Endothelial cell of umbilical vein (primary cell): ENCODE results near the gene ERGIC1.

Source experiments
- EZH2 ChIP-seq: IDR thresholded peaks from 2 replicates; pipeline ENCODE4 v1.6.1; 2012; ENCODE audit warnings: borderline replicate concordance, low read depth, mild to moderate bottlenecking, moderate library complexity, low read length, inconsistent platforms; ENCODE audit not compliant: severe bottlenecking
- POLR2A ChIP-seq: IDR thresholded peaks from 2 replicates; pipeline ENCODE4 v1.6.1; 2012; ENCODE audit warnings: low read depth, mild to moderate bottlenecking, control low read depth, low read length
- TF ChIP-seq, protein P1 (sequence below), 2 donors: IDR thresholded peaks; 1 replicate in 1 of 2; 2 replicates in 1 of 2; pipeline ENCODE4 v1.5.1; 2011; ENCODE audit warnings: low read length in 2 of 2, mild to moderate bottlenecking in 2 of 2, moderate library complexity in 2 of 2, control low read depth in 1 of 2, inconsistent platforms in 1 of 2, low read depth in 1 of 2; ENCODE audit not compliant: insufficient read depth in 1 of 2; ENCODE audit errors: extremely low read depth in 1 of 2

DNA sequence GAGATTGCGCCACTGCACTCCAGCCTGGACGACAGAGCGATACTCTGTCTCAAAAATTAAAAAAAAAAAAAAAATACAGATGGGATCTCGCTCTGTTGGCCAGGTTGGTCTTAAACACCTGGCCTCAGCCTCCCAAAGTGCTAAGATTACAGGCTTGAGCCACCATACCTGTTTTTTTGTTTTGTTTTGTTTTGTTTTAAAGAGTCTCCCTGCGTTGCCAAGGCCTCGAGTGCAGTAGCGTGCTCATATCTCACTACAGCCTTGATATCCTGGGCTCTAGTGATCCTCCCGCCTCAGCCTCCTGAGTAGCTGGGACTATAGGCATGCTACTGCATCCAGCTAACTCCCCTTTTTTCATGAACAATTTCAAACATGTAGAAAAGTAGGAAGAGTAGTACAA is 156.7 kb downstream of the ERGIC1 start:
- TF ChIP-seq, protein P1, sequence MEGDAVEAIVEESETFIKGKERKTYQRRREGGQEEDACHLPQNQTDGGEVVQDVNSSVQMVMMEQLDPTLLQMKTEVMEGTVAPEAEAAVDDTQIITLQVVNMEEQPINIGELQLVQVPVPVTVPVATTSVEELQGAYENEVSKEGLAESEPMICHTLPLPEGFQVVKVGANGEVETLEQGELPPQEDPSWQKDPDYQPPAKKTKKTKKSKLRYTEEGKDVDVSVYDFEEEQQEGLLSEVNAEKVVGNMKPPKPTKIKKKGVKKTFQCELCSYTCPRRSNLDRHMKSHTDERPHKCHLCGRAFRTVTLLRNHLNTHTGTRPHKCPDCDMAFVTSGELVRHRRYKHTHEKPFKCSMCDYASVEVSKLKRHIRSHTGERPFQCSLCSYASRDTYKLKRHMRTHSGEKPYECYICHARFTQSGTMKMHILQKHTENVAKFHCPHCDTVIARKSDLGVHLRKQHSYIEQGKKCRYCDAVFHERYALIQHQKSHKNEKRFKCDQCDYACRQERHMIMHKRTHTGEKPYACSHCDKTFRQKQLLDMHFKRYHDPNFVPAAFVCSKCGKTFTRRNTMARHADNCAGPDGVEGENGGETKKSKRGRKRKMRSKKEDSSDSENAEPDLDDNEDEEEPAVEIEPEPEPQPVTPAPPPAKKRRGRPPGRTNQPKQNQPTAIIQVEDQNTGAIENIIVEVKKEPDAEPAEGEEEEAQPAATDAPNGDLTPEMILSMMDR (IDR thresholded peaks at IDR 0.05; ENCODE audit: extremely low read depth in 1 of 2, insufficient read depth in 1 of 2, low read depth in 1 of 2, low read length in 2 of 2): no peak
- TF ChIP-seq EZH2 (no peak), POLR2A (no peak)
